Neural progenitor cell (in vitro differentiated cells): ENCODE measurements around the gene SORBS2. TPM values are rescaled to one million over a fixed set of nuclear protein-coding genes. Genes with fewer than 3 reads are reported as not detected.

Experiments
- DNase-seq: peaks from one replicate; pipeline ENCODE4 v3.0.0-alpha.2; 2016; ENCODE audit warnings: low spot score
- H2AFZ ChIP-seq: fragments of 200-600 bp; sonication (generic); replicated peaks from 2 replicates; pipeline ENCODE4 v1.6.1; 2016; ENCODE audit warnings: antibody characterized with exemption
- H3F3A ChIP-seq: fragments of 200-600 bp; sonication (generic); 2 replicates; pipeline ENCODE4 v1.6.1; 2016; ENCODE audit warnings: antibody characterized with exemption, low read depth
- H3K27ac ChIP-seq: fragments of 200-600 bp; sonication (generic); 2 replicates; pipeline ENCODE4 v1.5.1; 2016; ENCODE audit warnings: mild to moderate bottlenecking
- H3K27me3 ChIP-seq: fragments of 200-600 bp; sonication (generic); 2 replicates; pipeline ENCODE4 v1.6.1; 2016; ENCODE audit warnings: mild to moderate bottlenecking, moderate library complexity
- H3K36me3 ChIP-seq: fragments of 200-600 bp; sonication (generic); 2 replicates; pipeline ENCODE4 v1.5.1; 2016
- H3K4me1 ChIP-seq: fragments of 200-600 bp; sonication (generic); 2 replicates; pipeline ENCODE4 v1.6.1; 2016; ENCODE audit warnings: mixed run types
- H3K4me2 ChIP-seq: fragments of 200-600 bp; sonication (generic); 2 replicates; pipeline ENCODE4 v1.6.1; 2016
- H3K4me3 ChIP-seq: fragments of 200-600 bp; sonication (generic); 2 replicates; pipeline ENCODE4 v1.5.1; 2016
- H3K79me2 ChIP-seq: fragments of 200-600 bp; sonication (generic); 2 replicates; pipeline ENCODE4 v1.6.1; 2016; ENCODE audit warnings: low read depth
- H3K9ac ChIP-seq: fragments of 200-600 bp; sonication (generic); 2 replicates; pipeline ENCODE4 v1.6.1; 2016
- H3K9me3 ChIP-seq: fragments of 200-600 bp; sonication (generic); 2 replicates; pipeline ENCODE4 v1.5.1; 2016; ENCODE audit warnings: low read depth
- H4K20me1 ChIP-seq: fragments of 200-600 bp; sonication (generic); 2 replicates; pipeline ENCODE4 v1.6.1; 2016; ENCODE audit warnings: low read depth
- H3K27ac Mint-ChIP-seq: 3 replicates; pipeline ENCODE4 v1.8.0; 2021; ENCODE audit warnings: mixed read lengths
- H3K27me3 Mint-ChIP-seq: 2 replicates; pipeline ENCODE4 v1.8.0; 2022; ENCODE audit warnings: low read depth, mild to moderate bottlenecking, inconsistent platforms, moderate library complexity, mixed read lengths; ENCODE audit not compliant: insufficient read depth
- H3K36me3 Mint-ChIP-seq: 3 replicates; pipeline ENCODE4 v1.8.0; 2021; ENCODE audit warnings: mixed read lengths
- H3K4me1 Mint-ChIP-seq: 3 replicates; pipeline ENCODE4 v1.8.0; 2021; ENCODE audit warnings: mixed read lengths
- H3K4me3 Mint-ChIP-seq: 3 replicates; pipeline ENCODE4 v1.8.0; 2021; ENCODE audit warnings: mild to moderate bottlenecking, moderate library complexity, mixed read lengths
- H3K9me3 Mint-ChIP-seq: 3 replicates; pipeline ENCODE4 v1.8.0; 2020; ENCODE audit warnings: mixed read lengths
- EZH2 ChIP-seq: fragments of 200-600 bp; sonication (generic); IDR thresholded peaks from 2 replicates; pipeline ENCODE4 v1.6.1; 2017; ENCODE audit warnings: antibody characterized with exemption, mild to moderate bottlenecking, moderate library complexity
- EZH2phosphoT487 ChIP-seq: fragments of 200-600 bp; sonication (generic); IDR thresholded peaks from 2 replicates; pipeline ENCODE4 v1.6.1; 2017; ENCODE audit warnings: antibody characterized with exemption
- total RNA-seq: library from RNA; depleted of rRNA; stranded (reverse); fragments of >200 nt; gene quantifications from 2 replicates; pipeline ENCODE4 v1.2.3, GENCODE V29; 2015; ENCODE audit warnings: low replicate concordance
- TF ChIP-seq, protein P1 (sequence below): fragments of 200-600 bp; sonication (generic); IDR thresholded peaks from 2 replicates; pipeline ENCODE4 v1.5.1; 2017; ENCODE audit warnings: antibody characterized with exemption, mild to moderate bottlenecking

The SORBS2 gene
- total RNA-seq, 1 donor from 2014 or later: 15.7 TPM

DNA sequence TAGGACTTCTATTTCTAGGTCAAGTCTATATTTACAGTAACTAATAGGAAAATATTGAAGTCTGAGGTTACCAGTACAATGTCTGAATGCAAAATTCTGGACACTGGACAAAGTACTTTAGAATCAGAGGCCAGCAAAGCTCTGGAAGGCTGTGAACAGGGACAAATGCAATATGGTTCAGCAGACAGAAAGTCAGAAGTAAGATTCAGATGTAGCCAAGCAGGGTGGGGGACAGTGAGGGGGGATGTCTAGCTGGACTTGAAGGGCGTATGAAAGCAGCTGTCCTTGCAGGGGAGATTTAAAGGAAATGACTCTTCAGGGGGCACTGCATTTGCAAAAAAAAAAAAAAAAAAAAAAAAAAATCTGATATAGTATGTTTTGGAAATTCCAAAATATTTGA lies 2.9 kb downstream of the SORBS2 start:
- peaks cover 14% of the 10 kb centered on the region for H3K36me3 Mint-ChIP-seq
- Histone ChIP-seq H3K4me3 (no peak overlapping the region), H3K36me3 (no peaks in the 10 kb centered on the region), H3K9me3 (no peaks in the 10 kb centered on the region), H3K9ac (no peak overlapping the region), H4K20me1 (no peaks in the 10 kb centered on the region), H3K79me2 (no peaks in the 10 kb centered on the region), H3F3A (peaks cover 21% of the 10 kb centered on the region), H3K4me1 (peaks cover 47% of the 10 kb centered on the region), H3K27ac (no peak overlapping the region), H3K4me2 (no peak overlapping the region), H2AFZ (no peak overlapping the region), H3K27me3 (no peaks in the 10 kb centered on the region)
- no peaks in the 10 kb centered on the region for H3K27me3 Mint-ChIP-seq
- DNase-seq: no peak
- peaks cover 4% of the 10 kb centered on the region for H3K9me3 Mint-ChIP-seq
- H3K27ac Mint-ChIP-seq: peak overlapping the region; percentile 64
- peak overlapping the region; percentile 94 for H3K4me3 Mint-ChIP-seq
- H3K4me1 Mint-ChIP-seq: peaks cover 49% of the 10 kb centered on the region
- TF ChIP-seq, protein P1, sequence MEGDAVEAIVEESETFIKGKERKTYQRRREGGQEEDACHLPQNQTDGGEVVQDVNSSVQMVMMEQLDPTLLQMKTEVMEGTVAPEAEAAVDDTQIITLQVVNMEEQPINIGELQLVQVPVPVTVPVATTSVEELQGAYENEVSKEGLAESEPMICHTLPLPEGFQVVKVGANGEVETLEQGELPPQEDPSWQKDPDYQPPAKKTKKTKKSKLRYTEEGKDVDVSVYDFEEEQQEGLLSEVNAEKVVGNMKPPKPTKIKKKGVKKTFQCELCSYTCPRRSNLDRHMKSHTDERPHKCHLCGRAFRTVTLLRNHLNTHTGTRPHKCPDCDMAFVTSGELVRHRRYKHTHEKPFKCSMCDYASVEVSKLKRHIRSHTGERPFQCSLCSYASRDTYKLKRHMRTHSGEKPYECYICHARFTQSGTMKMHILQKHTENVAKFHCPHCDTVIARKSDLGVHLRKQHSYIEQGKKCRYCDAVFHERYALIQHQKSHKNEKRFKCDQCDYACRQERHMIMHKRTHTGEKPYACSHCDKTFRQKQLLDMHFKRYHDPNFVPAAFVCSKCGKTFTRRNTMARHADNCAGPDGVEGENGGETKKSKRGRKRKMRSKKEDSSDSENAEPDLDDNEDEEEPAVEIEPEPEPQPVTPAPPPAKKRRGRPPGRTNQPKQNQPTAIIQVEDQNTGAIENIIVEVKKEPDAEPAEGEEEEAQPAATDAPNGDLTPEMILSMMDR: no peak
- TF ChIP-seq EZH2phosphoT487 (no peak), EZH2 (no peak)

DNA sequence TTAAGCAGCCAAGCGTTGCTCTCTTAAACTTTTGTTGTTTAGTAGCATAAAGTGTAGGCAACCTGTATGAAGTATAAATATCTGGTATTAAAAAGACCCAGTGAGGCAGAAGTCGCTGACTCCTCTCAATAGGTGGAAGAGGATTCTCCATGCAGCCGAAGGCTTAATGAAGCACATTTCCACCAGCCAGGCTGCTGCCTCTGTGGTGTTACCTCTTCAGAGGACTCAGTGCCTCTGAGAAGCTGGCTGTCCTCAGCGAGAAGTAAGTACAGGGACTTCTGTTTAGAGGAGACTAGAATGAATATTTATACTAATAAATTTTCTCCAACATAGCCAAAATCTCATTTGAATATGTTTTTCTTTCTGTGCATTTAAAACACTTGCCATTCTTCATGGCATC lies 6.0 kb downstream of the SORBS2 start:
- H3K36me3 Mint-ChIP-seq: peaks cover 29% of the 10 kb centered on the region
- H3K4me3 ChIP-seq: no peak overlapping the region

GRCh38 chr4:185805262-185805802 lies 6.7 kb downstream of the SORBS2 start:
- no peak overlapping the region for H3K4me3 ChIP-seq
- H2AFZ ChIP-seq: no peak overlapping the region
- no peak overlapping the region for H3K4me3 Mint-ChIP-seq

More for the DNA sequence above, 6.0 kb downstream of the SORBS2 start:
- Histone ChIP-seq H3K27ac (no peak overlapping the region), H3K36me3 (no peaks in the 10 kb centered on the region), H3K9me3 (no peaks in the 10 kb centered on the region), H3K4me1 (peaks cover 30% of the 10 kb centered on the region), H3K9ac (no peak overlapping the region), H4K20me1 (no peaks in the 10 kb centered on the region), H3K27me3 (no peaks in the 10 kb centered on the region), H3K79me2 (no peaks in the 10 kb centered on the region), H3K4me2 (no peak overlapping the region), H2AFZ (no peak overlapping the region), H3F3A (peaks cover 10% of the 10 kb centered on the region)
- no peak overlapping the region for H3K27ac Mint-ChIP-seq
- H3K4me3 Mint-ChIP-seq: no peak overlapping the region
- peaks cover 4% of the 10 kb centered on the region for H3K9me3 Mint-ChIP-seq
- H3K4me1 Mint-ChIP-seq: peaks cover 22% of the 10 kb centered on the region
- no peak for TF ChIP-seq EZH2phosphoT487
- TF ChIP-seq, protein P1: no peak
- no peak for TF ChIP-seq EZH2
- H3K27me3 Mint-ChIP-seq: no peaks in the 10 kb centered on the region
- DNase-seq: peak; percentile 29

More at GRCh38 chr4:185805262-185805802, 6.7 kb downstream of the SORBS2 start:
- no peaks in the 10 kb centered on the region for H3K9me3 ChIP-seq
- H3K9ac ChIP-seq: no peak overlapping the region
- H3K4me1 Mint-ChIP-seq: peaks cover 17% of the 10 kb centered on the region
- no peaks in the 10 kb centered on the region for H3K27me3 ChIP-seq
- no peaks in the 10 kb centered on the region for H3K27me3 Mint-ChIP-seq
- peaks cover 35% of the 10 kb centered on the region for H3K36me3 Mint-ChIP-seq
- H3K36me3 ChIP-seq: no peaks in the 10 kb centered on the region
- DNase-seq: no peak
- no peaks in the 10 kb centered on the region for H4K20me1 ChIP-seq
- peaks cover 4% of the 10 kb centered on the region for H3F3A ChIP-seq
- H3K9me3 Mint-ChIP-seq: peaks cover 4% of the 10 kb centered on the region
- H3K27ac ChIP-seq: no peak overlapping the region
- no peak overlapping the region for H3K4me2 ChIP-seq
- H3K79me2 ChIP-seq: no peaks in the 10 kb centered on the region
- TF ChIP-seq EZH2: no peak
- no peak for TF ChIP-seq EZH2phosphoT487
- TF ChIP-seq, protein P1: no peak
- peaks cover 23% of the 10 kb centered on the region for H3K4me1 ChIP-seq
- H3K27ac Mint-ChIP-seq: no peak overlapping the region
